K562 (cell line): ENCODE measurements around the gene HLA-F. TPM values are rescaled to one million over a fixed set of nuclear protein-coding genes. Genes with fewer than 3 reads are reported as not detected.

Source experiments
- CHCHD3 ChIP-seq: fragments of 250-450 bp; sonication (Bioruptor Pico); IDR thresholded peaks from 2 replicates; pipeline ENCODE4 v2.1.2; 2022; ENCODE audit warnings: mild to moderate bottlenecking
- CHD1 ChIP-seq: fragments of 200-600 bp; sonication (generic); IDR thresholded peaks from one replicate; pipeline ENCODE4 v1.6.1; 2012; ENCODE audit warnings: mild to moderate bottlenecking, moderate library complexity, low read length, inconsistent platforms
- HDAC1 ChIP-seq, 2 experiments: fragments of 450-650 bp; IDR thresholded peaks; 2 replicates each; pipeline ENCODE4 v1.6.1; 2016 to 2017; ENCODE audit warnings: inconsistent platforms in 1 of 2, mild to moderate bottlenecking in 1 of 2, moderate library complexity in 1 of 2
- HMG20A ChIP-seq: fragments of 450-650 bp; formaldehyde crosslinking; conservative IDR thresholded peaks from 2 replicates; pipeline ENCODE4 v1.4.0; 2020; ENCODE audit warnings: mild to moderate bottlenecking, mixed read lengths
- MYC ChIP-seq, 2 experiments: fragments of 250-450 bp in 1 of 2; sonication (Bioruptor Pico) in 1 of 2; IDR thresholded peaks; 2 replicates each; pipeline versions ENCODE4 v1.5.1 to v1.6.1; 2012 to 2021; ENCODE audit warnings: low read depth in 2 of 2, borderline replicate concordance in 1 of 2, improper control_type of control experiment in 1 of 2, low read length in 1 of 2, mild to moderate bottlenecking in 1 of 2, moderate library complexity in 1 of 2
- NFE2L1 ChIP-seq: fragments of 450-650 bp; IDR thresholded peaks from 2 replicates; pipeline ENCODE4 v1.6.1; 2016; ENCODE audit warnings: missing genetic modification characterization, low read depth, mild to moderate bottlenecking, missing compliant biosample characterization, moderate library complexity, borderline replicate concordance
- NKRF ChIP-seq: fragments of 450-650 bp; IDR thresholded peaks from 2 replicates; pipeline ENCODE4 v1.6.1; 2016; ENCODE audit warnings: borderline replicate concordance
- PRDM10 ChIP-seq: fragments of 450-650 bp; IDR thresholded peaks from 2 replicates; pipeline ENCODE4 v1.6.1; 2018; ENCODE audit not compliant: partially characterized antibody
- PREB ChIP-seq: sonication (generic); formaldehyde crosslinking; IDR thresholded peaks from 2 replicates; pipeline ENCODE4 v1.8.1; 2023; ENCODE audit warnings: mild to moderate bottlenecking, missing genetic modification reagents
- SNRNP70 ChIP-seq: fragments of 200-400 bp; formaldehyde crosslinking; optimal IDR thresholded peaks from 2 replicates; pipeline ENCODE3; 2017; ENCODE audit warnings: low read depth, low read length
- TCF3 ChIP-seq: sonication (generic); formaldehyde crosslinking; IDR thresholded peaks from 2 replicates; pipeline ENCODE4 v1.4.0; 2020; ENCODE audit warnings: mild to moderate bottlenecking, missing genetic modification reagents
- USF2 ChIP-seq: sonication (generic); formaldehyde crosslinking; IDR thresholded peaks from 2 replicates; pipeline ENCODE4 v1.5.0; 2020; ENCODE audit warnings: missing genetic modification reagents
- ZBTB1 ChIP-seq: sonication (generic); formaldehyde crosslinking; IDR thresholded peaks from 2 replicates; pipeline ENCODE4 v1.8.1; 2023; ENCODE audit warnings: missing genetic modification reagents, low read depth, mild to moderate bottlenecking, borderline replicate concordance
- ZBTB9 ChIP-seq: fragments of 450-650 bp; formaldehyde crosslinking; IDR thresholded peaks from 2 replicates; pipeline ENCODE4 v1.4.0; 2020; ENCODE audit warnings: mild to moderate bottlenecking, moderate library complexity
- ZNF184 ChIP-seq: sonication (generic); formaldehyde crosslinking; IDR thresholded peaks from 2 replicates; pipeline ENCODE4 v1.5.0; 2020; ENCODE audit warnings: missing genetic modification reagents
- ZNF347 ChIP-seq: fragments of 450-650 bp; formaldehyde crosslinking; IDR thresholded peaks from 2 replicates; pipeline ENCODE4 v1.4.0; 2020; ENCODE audit warnings: low read depth, mild to moderate bottlenecking, moderate library complexity
- ZNF561 ChIP-seq: fragments of 450-650 bp; formaldehyde crosslinking; conservative IDR thresholded peaks from 2 replicates; pipeline ENCODE4 v1.4.0; 2020; ENCODE audit warnings: mild to moderate bottlenecking, moderate library complexity
- polyA plus RNA-seq, 8 experiments: library from polyadenylated mRNA; depleted of rRNA in 4 of 8; stranded (reverse) in 5 of 8; unstranded in 3 of 8; fragments of >200 nt; fragmentation: Nextera tagmentation in 2 of 8; fragmentation: Illumina TruSeq in 1 of 8; extraction: Ambion mirVana in 2 of 8; extraction: Trizol in 1 of 8; gene quantifications; 2 replicates each; pipeline versions ENCODE4 v1.2.1 to v1.2.3, GENCODE V29; 2011 to 2014; ENCODE audit warnings: inconsistent platforms in 1 of 8, missing spikeins in 1 of 8
- total RNA-seq, 7 experiments: library from RNA; depleted of rRNA in 6 of 7; stranded (reverse); fragments of >200 nt in 6 of 7; fragmentation: Illumina TruSeq in 2 of 7; extraction: Trizol in 2 of 7; gene quantifications; 2 replicates each; pipeline versions ENCODE4 v1.2.1 to v1.2.3, GENCODE V29; 2011 to 2021; ENCODE audit warnings: low replicate concordance in 1 of 7

HLA-F gene
- total and polyA plus RNA-seq, 9 of the 15 experiments (the other 6 are each of a cell fraction or from before 2014, with no cell fraction given): 0.40 to 0.76 (median 0.46) TPM; not detected in 6

- TF ChIP-seq USF2 (CRISPR knock-in tag): peak; percentile 56
- TF ChIP-seq PREB (CRISPR knock-in tag): no peak
- no peak for TF ChIP-seq SNRNP70
- TF ChIP-seq NFE2L1 (tag): no peak
- TF ChIP-seq TCF3 (CRISPR knock-in tag): no peak
- TF ChIP-seq HMG20A: no peak
- no peak; a peak in 1 of 4 replicates for TF ChIP-seq HDAC1 (IDR thresholded peaks at IDR 0.05)
- no peak for TF ChIP-seq CHD1
- no peak for TF ChIP-seq MYC (IDR thresholded peaks at IDR 0.05; ENCODE audit: low read depth, low read length)
- no peak for TF ChIP-seq MYC (CRISPR knock-in tag; IDR thresholded peaks at IDR 0.05; ENCODE audit: borderline replicate concordance, low read depth)
- TF ChIP-seq CHCHD3: no peak
- TF ChIP-seq ZNF561 (CRISPR knock-in tag): no peak
- no peak for TF ChIP-seq ZNF184
- no peak for TF ChIP-seq ZNF347
- 0 out of 2 replicates have a peak, but pooled peaks have one; percentile 35 for TF ChIP-seq ZBTB1 (CRISPR knock-in tag)
- peak; percentile 86 for TF ChIP-seq PRDM10
- no peak for TF ChIP-seq NKRF
- TF ChIP-seq ZBTB9: peak; percentile 46; the same call in 1 of the 2 replicates
Measured at GRCh38 chr6:29748391-29749307, 25.4 kb downstream of the HLA-F start (continued).
